Panc1 (cell line): Measurements from ENCODE around the gene CCDC141.

Source experiments
- POLR2AphosphoS5 ChIP-seq: IDR thresholded peaks from 2 replicates; pipeline ENCODE4 v1.6.1; 2012; ENCODE audit warnings: mild to moderate bottlenecking, low read depth, low read length, moderate library complexity
- TCF7L2 ChIP-seq: IDR thresholded peaks from 2 replicates; pipeline ENCODE4 v1.6.1; 2011; ENCODE audit warnings: mild to moderate bottlenecking, low read depth, low read length, inconsistent platforms
- TF ChIP-seq, protein P1 (sequence below): fragments of 450-650 bp; IDR thresholded peaks from 2 replicates; pipeline ENCODE4 v1.5.1; 2017; ENCODE audit warnings: mild to moderate bottlenecking
- TF ChIP-seq, protein P2 (sequence below), 2 experiments: IDR thresholded peaks; 2 replicates each; pipeline ENCODE4 v1.6.1; 2011 to 2012; ENCODE audit warnings: low read depth in 2 of 2, control low read depth in 1 of 2, low read length in 1 of 2, mild to moderate bottlenecking in 1 of 2, moderate library complexity in 1 of 2; ENCODE audit not compliant: insufficient read depth in 1 of 2

DNA sequence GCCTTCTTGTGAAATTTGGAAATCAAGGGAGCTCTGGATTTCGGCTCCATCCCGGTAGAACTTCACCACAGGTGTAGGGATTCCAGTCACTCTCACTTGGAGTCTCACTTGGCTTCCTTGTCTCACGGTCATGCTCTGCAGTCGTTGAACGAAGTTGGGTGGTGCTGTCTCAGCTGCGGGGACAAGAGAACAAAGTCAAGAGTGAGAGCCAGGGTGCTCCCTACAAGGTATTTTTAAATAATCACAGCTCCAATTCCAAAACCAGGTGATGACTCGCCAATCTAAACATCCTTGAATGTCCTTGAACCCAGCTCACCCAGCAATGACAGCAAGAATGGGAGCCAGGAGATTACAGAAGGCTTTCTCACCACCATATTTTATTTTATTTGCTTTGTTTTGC, 249.4 kb downstream of the CCDC141 start:
- TF ChIP-seq, protein P1, sequence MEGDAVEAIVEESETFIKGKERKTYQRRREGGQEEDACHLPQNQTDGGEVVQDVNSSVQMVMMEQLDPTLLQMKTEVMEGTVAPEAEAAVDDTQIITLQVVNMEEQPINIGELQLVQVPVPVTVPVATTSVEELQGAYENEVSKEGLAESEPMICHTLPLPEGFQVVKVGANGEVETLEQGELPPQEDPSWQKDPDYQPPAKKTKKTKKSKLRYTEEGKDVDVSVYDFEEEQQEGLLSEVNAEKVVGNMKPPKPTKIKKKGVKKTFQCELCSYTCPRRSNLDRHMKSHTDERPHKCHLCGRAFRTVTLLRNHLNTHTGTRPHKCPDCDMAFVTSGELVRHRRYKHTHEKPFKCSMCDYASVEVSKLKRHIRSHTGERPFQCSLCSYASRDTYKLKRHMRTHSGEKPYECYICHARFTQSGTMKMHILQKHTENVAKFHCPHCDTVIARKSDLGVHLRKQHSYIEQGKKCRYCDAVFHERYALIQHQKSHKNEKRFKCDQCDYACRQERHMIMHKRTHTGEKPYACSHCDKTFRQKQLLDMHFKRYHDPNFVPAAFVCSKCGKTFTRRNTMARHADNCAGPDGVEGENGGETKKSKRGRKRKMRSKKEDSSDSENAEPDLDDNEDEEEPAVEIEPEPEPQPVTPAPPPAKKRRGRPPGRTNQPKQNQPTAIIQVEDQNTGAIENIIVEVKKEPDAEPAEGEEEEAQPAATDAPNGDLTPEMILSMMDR = no peak
- TF ChIP-seq POLR2AphosphoS5 (no peak), TCF7L2 (no peak)
- TF ChIP-seq, protein P2, sequence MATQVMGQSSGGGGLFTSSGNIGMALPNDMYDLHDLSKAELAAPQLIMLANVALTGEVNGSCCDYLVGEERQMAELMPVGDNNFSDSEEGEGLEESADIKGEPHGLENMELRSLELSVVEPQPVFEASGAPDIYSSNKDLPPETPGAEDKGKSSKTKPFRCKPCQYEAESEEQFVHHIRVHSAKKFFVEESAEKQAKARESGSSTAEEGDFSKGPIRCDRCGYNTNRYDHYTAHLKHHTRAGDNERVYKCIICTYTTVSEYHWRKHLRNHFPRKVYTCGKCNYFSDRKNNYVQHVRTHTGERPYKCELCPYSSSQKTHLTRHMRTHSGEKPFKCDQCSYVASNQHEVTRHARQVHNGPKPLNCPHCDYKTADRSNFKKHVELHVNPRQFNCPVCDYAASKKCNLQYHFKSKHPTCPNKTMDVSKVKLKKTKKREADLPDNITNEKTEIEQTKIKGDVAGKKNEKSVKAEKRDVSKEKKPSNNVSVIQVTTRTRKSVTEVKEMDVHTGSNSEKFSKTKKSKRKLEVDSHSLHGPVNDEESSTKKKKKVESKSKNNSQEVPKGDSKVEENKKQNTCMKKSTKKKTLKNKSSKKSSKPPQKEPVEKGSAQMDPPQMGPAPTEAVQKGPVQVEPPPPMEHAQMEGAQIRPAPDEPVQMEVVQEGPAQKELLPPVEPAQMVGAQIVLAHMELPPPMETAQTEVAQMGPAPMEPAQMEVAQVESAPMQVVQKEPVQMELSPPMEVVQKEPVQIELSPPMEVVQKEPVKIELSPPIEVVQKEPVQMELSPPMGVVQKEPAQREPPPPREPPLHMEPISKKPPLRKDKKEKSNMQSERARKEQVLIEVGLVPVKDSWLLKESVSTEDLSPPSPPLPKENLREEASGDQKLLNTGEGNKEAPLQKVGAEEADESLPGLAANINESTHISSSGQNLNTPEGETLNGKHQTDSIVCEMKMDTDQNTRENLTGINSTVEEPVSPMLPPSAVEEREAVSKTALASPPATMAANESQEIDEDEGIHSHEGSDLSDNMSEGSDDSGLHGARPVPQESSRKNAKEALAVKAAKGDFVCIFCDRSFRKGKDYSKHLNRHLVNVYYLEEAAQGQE (IDR thresholded peaks at IDR 0.05; ENCODE audit: insufficient read depth in 1 of 2, low read depth in 2 of 2, low read length in 1 of 2) = no peak
